HG02981 (cell line): ENCODE data around the gene C2orf72.
"Not testable (repeated sequence)": the region's sequence is repeated elsewhere in the genome, so short reads cannot be mapped to it uniquely, and the experiment has no call there.

Experiments
- ATAC-seq: cut with Tn5 transposase; IDR thresholded peaks from one replicate; pipeline ENCODE4 v1.9.1; 2021; ENCODE audit warnings: mild to moderate bottlenecking, moderate library complexity; ENCODE audit not compliant: unreplicated experiment

The C2orf72 gene

GRCh38 chr2:231067531-231067930, 30.2 kb downstream of the C2orf72 start:
- not testable (repeated sequence) for ATAC-seq

GRCh38 chr2:231068525-231069222, 31.4 kb downstream of the C2orf72 start:
- ATAC-seq: no peak

GRCh38 chr2:231069379-231070054, 32.2 kb downstream of the C2orf72 start:
- ATAC-seq: no peak

- ATAC-seq: no peak
Measured at GRCh38 chr2:231084565-231084964, 47.2 kb downstream of the C2orf72 start.

- ATAC-seq: no peak
Measured at GRCh38 chr2:231088754-231089153, 51.4 kb downstream of the C2orf72 start.

- no peak for ATAC-seq
Measured at GRCh38 chr2:231093933-231094332, 56.6 kb downstream of the C2orf72 start.

- no peak for ATAC-seq
Measured at GRCh38 chr2:231094736-231095346, 57.5 kb downstream of the C2orf72 start.
